Umbilical cord (tissue), 2 donors: Measurements from ENCODE around the gene SLC15A3. TPM values are rescaled to one million over a fixed set of nuclear protein-coding genes. Genes with fewer than 3 reads are reported as not detected.
A peak's percentile ranks its signal among the peaks of the same experiment; 100 is the strongest.
"Not testable (repeated sequence)": the region's sequence is repeated elsewhere in the genome, so short reads cannot be mapped to it uniquely, and the experiment has no call there.

ENCODE experiments used
- DNase-seq: peaks from one replicate; pipeline ENCODE4 v3.0.0-alpha.2; 2015; ENCODE audit warnings: low spot score
- total RNA-seq: library from RNA; depleted of rRNA; stranded (reverse); fragments of >200 nt; gene quantifications from one replicate; pipeline ENCODE4 v1.2.3, GENCODE V29; 2014; ENCODE audit warnings: low replicate concordance; ENCODE audit not compliant: insufficient read depth

The SLC15A3 gene
- total RNA-seq, 1 donor from 2014 or later: 6.0 TPM

DNA sequence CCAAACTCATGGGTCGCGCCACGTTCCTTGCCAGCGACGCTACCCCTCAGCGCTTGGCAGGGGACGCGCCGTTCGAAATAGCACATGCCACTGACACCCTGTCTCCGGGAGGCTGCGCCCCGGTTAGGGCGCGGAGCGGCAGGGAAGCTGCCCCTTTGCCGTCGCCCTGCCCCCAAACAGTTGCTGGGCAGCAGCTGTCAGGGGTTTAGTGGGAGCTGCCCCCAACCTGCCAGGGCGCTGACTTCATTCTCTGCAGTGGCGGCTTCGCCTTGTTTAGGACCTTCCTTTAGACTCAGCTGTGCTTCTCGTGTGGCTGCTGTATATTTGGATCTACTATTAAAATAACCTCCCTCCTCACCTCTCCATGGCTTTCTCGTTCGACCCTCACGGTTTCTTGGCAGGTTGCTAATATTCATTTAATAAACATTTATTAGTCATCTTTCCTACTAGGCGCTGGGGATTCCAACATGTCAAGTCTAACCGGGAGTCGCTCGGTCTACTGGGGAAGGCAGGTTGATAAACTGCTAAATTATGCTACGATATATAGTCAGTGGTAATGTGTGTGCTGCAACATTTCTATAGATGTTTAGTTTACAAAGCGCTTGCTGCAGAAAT is 37.2 kb downstream of the SLC15A3 start:
- peak; percentile 44 for DNase-seq

DNA sequence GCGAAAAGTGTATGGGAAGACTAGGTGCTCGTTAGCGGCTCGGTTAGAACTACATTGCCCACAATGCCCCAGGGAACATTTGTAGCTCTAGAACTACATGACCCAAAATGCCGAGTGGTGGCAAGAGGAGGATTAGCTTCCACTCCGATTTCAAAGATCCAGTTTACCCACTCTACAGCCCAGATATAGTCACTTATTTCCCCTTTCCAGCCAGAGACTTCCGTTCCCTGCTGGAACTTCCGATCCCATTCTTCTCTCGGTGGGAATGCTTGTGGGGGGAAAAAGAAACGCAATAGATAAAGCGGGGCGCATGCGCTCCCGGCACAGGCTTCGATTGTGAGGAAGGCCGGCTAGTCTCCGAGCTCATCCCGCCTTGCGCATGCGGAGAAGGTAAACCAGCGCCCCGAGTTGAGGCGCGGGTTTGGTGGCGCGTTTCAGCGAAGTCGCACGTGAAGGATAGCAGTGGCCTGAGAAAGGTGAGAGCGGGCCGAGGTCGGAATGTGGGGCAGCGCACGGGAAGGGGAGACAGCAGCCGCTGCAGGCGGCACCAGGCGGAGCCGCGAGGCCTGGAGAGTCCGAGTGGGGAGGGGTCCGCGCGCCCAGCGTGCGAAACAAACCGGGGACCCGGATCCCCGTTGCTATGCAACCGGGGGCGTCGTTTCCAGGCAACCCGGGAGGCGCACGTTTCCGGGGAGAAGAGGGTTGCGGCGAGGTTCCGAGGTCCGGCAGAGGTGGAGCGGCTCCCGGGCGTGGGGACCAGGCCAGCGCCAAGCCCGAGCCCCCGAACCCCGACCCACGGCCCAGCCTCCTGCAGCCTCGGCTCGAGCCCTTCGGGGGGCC is 38.0 kb downstream of the SLC15A3 start, which contains the start of gene TMEM109:
TMEM109 (plus strand) TSS at position 366 of the 840 bp plus-strand sequence. CDS start 5,536 bp downstream, outside the sequence.
- peak; percentile 97 for DNase-seq

DNA sequence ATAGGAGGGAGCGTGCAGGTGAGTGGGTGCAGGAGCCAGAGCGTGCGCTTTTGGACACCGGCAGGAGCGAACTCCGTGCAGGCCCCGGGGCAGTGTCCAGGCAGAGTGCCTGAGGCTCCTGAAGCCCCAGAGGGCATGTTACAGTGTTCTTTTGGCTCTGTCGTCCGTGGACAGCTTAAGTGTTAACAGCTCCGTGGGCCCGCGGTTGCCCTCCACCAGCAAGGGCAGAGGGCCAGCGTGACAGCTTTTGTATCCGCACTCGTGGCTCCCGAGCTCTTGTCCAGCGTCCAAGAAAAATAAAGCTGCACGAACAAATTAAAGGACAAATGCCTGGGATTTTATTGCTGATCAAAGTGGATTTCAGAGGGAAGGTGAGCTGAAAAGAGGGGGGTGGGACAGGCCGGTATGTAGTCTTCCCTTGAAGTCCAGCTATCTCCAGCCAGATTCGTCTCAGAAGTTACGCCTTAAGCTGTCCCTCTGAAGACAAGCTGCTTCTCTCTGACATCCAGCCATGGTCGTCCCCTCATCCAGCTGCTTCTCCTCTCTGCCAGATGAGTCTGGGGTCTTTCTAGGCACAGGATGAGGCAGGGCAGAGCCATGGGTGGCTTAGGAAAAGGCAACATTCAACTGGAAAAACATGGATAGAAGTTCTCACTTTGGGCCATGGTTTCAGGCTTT is 39.0 kb downstream of the SLC15A3 start:
- DNase-seq: no peak

DNA sequence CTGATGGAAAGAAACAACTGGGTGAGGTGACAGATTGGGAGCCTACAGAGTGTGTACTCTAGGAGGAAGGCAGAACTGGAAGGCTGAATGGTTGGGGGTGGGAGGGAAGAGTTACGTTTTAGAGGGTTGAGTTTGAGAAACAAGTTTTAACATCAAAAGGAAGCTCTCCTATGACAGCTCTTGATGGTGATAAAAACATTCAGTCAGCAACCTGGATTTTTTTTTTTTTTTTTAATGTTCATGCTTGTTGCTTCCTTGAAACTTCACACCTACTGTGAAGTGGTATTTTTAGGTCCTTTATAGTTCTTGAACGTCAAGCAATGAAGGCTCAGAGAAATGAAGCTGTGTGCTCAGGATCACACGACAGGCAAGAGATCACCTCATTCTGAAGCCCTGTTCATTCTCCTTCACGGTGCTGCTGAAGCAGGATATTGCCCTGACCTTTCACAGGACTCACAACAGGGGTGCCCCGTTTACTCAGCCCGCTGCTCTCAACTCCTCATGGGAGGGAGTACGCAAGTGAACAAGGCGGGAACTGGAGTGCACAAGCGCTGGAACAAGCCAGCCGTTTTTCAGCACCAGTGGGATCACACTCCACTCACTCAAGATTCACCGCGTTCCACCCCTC is 39.6 kb downstream of the SLC15A3 start:
- no peak for DNase-seq

DNA sequence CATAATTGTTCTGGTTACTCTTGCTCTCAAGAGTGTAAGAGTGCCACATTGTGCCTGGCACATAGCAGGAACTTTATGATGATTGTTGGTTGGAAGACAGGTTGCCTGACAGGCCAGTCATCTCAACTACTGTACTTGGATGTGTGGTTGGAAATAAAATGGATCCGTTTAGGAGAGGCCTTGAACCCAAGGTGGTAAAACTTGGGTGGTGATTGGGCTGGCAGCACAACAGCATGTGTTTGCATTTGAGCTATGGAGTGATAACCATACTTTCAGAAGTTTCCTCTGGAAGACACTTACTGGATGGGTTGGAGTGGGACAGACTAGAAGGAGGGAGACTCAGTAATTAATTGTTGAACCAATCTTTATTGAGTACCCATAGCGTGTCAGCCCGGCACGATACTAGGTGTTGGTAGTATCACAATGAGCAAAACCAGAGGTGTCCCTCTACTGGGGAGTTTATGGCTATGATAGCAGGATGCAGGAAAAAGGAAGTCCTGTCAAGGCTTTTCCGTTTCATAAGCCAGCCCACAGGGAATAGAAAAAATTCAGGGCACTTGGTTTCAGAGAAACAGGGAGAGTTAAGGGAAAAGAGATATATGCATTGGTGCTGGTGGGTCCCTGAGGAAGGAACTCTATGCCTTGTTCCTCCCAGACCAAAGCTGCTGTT is 41.1 kb downstream of the SLC15A3 start:
- no peak for DNase-seq

GRCh38 chr11:60910281-60910687 is 41.7 kb downstream of the SLC15A3 start:
- peak; percentile 41 for DNase-seq

GRCh38 chr11:60909680-60910280 is 42.2 kb downstream of the SLC15A3 start:
- DNase-seq: not testable (repeated sequence)

GRCh38 chr11:60908803-60909202 is 43.2 kb downstream of the SLC15A3 start:
- no peak for DNase-seq

- DNase-seq: peak; percentile 99
These were observed 45.6 kb downstream of the SLC15A3 start, which contains the start of gene PRPF19 for GRCh38 chr11:60906132-60906972. Gene PRPF19 (minus strand): TSS chr11:60906585. CDS start chr11:60906382, 203 bp downstream.

GRCh38 chr11:60905551-60906113 is 46.3 kb downstream of the SLC15A3 start:
- no peak for DNase-seq

- no peak for DNase-seq
These were observed 46.9 kb downstream of the SLC15A3 start for GRCh38 chr11:60905047-60905446.

- DNase-seq: no peak
These were observed 49.4 kb downstream of the SLC15A3 start for GRCh38 chr11:60902625-60903024.

DNA sequence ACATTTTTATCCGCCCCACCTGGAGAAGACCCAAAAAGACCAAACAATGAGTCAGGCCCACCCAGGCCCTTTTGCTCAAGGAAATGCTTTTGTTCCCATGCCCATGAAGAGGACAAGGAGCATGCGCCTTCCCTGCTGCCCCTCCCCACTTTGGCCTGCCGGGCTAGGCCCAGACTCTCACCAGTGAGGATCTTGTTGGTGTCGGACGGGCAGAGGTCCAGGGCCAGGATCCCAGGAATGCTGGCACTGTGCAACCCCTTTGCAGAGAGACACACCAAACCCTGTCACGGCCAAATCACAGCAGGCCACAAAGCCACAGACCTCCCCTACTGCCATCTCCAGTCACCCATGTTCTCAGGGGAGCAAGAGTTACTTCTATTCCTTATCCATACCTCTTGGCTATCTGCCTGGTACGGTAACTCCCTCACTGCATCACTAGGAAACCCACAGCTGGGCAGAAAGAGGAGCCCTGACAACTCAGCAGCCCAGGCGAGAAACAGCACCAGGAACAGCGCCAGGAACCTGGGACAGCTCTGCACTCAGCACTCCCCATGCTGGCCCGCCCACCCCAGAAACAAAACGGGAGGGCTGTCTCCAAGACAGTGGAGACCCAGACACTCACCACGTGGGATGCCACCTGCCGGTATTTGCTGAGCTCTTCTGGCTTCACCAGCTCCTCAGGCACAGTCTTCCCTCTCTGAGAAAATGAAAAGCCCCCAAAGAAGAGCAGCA is 51.1 kb downstream of the SLC15A3 start:
- DNase-seq: no peak

- no peak for DNase-seq
These were observed 52.0 kb downstream of the SLC15A3 start for GRCh38 chr11:60899977-60900376.

- peak; percentile 63 for DNase-seq
These were observed 52.7 kb downstream of the SLC15A3 start for GRCh38 chr11:60899046-60899936.

GRCh38 chr11:60897496-60897895 is 54.5 kb downstream of the SLC15A3 start:
- DNase-seq: no peak

DNA sequence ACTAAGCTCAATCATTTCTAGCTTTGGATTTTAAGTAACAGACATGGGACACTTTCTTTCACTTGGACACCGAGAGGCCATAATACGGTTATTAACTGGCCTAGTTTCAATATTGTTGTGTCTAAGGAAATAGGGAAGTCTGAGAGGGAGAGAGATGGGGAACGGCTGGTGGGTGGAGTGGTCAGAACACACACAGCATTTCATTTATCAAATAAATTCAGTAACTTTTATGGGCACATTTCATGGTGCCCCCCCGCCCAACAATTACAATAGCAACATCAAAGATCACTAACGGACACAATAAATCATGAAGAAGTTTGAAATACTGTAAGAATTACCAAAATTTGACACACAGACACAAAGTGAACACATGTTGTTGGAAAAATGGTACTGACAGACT is 56.3 kb downstream of the SLC15A3 start:
- DNase-seq: no peak
